GM12892 (cell line): ENCODE data around the gene SDHC.
"Not testable (repeated sequence)": the region's sequence is repeated elsewhere in the genome, so short reads cannot be mapped to it uniquely, and the experiment has no call there.

Source experiments
- DNase-seq: peaks from one replicate; pipeline ENCODE4 v3.0.0; 2011; ENCODE audit not compliant: insufficient read length
- FAIRE-seq: peaks from 2 replicates; lab custom pipeline; 2011; peaks lifted over from hg19 to GRCh38; lab: Jason Lieb, UNC
- POLR2A ChIP-seq: IDR thresholded peaks from 2 replicates; pipeline ENCODE4 v1.6.1; 2011; ENCODE audit warnings: low read depth, low read length, control low read depth
- POLR2AphosphoS5 ChIP-seq: IDR thresholded peaks from 2 replicates; pipeline ENCODE4 v1.6.1; 2011; ENCODE audit warnings: low read depth, low read length, control low read depth
- TAF1 ChIP-seq: IDR thresholded peaks from 2 replicates; pipeline ENCODE4 v1.6.1; 2011; ENCODE audit warnings: low read depth, mild to moderate bottlenecking, control low read depth, low read length, borderline replicate concordance

SDHC gene

GRCh38 chr1:161373442-161373841 is 59.3 kb downstream of the SDHC start:
- FAIRE-seq (no peak), DNase-seq (no peak)
- TF ChIP-seq POLR2AphosphoS5 (no peak), POLR2A (no peak), TAF1 (no peak)

- no peak for DNase-seq
- no peak for FAIRE-seq
- no peak for TF ChIP-seq POLR2AphosphoS5
- TF ChIP-seq POLR2A, result no peak
Measured at GRCh38 chr1:161374373-161374772, 60.2 kb downstream of the SDHC start.

- TF ChIP-seq POLR2A, result no peak
- TF ChIP-seq TAF1, result no peak
- no peak for TF ChIP-seq POLR2AphosphoS5
- no peak for DNase-seq
Measured at GRCh38 chr1:161378014-161378413, 63.8 kb downstream of the SDHC start.

GRCh38 chr1:161379071-161379470 is 64.9 kb downstream of the SDHC start:
- FAIRE-seq (no peak), DNase-seq (no peak)
- TF ChIP-seq TAF1 (no peak), POLR2AphosphoS5 (no peak), POLR2A (no peak)

More at GRCh38 chr1:161378014-161378413, 63.8 kb downstream of the SDHC start:
- FAIRE-seq, result no peak

GRCh38 chr1:161381707-161382106 is 67.5 kb downstream of the SDHC start:
- no peak for DNase-seq
- TF ChIP-seq TAF1 (no peak), POLR2A (no peak), POLR2AphosphoS5 (no peak)
- FAIRE-seq, result no peak

- DNase-seq, result no peak
- FAIRE-seq, result peak; percentile 83
- TF ChIP-seq POLR2A, result no peak
- TF ChIP-seq POLR2AphosphoS5, result no peak
- TF ChIP-seq TAF1, result no peak
Measured at GRCh38 chr1:161382214-161383019, 68.2 kb downstream of the SDHC start.

- no peak for TF ChIP-seq POLR2A
- TF ChIP-seq TAF1, result no peak
- TF ChIP-seq POLR2AphosphoS5, result no peak
- FAIRE-seq (no peak), DNase-seq (no peak)
Measured at GRCh38 chr1:161388639-161389038, 74.5 kb downstream of the SDHC start.

GRCh38 chr1:161389158-161389557 is 75.0 kb downstream of the SDHC start:
- not testable (repeated sequence) for DNase-seq, FAIRE-seq

GRCh38 chr1:161389691-161390558 is 75.7 kb downstream of the SDHC start:
- FAIRE-seq (peak; percentile 98), DNase-seq (peak; percentile 80)
- TF ChIP-seq POLR2A, result peak; percentile 66; the same call in 1 of the 2 replicates
- TF ChIP-seq POLR2AphosphoS5, result peak; percentile 72; the same call in 1 of the 2 replicates
- no peak; the same call in 1 of the 2 replicates for TF ChIP-seq TAF1

- TF ChIP-seq POLR2AphosphoS5 (no peak), TAF1 (no peak), POLR2A (no peak)
- FAIRE-seq, result no peak
- DNase-seq, result no peak
Measured at GRCh38 chr1:161390559-161390858, 76.3 kb downstream of the SDHC start.

- FAIRE-seq, DNase-seq: not testable (repeated sequence)
Measured at GRCh38 chr1:161391136-161391535, 77.0 kb downstream of the SDHC start.

- FAIRE-seq (no peak), DNase-seq (no peak)
- TF ChIP-seq POLR2AphosphoS5 (no peak), POLR2A (no peak), TAF1 (no peak)
Measured at GRCh38 chr1:161391611-161392010, 77.4 kb downstream of the SDHC start.

GRCh38 chr1:161393151-161393550 is 79.0 kb downstream of the SDHC start:
- TF ChIP-seq TAF1, result no peak
- no peak for TF ChIP-seq POLR2AphosphoS5
- no peak for TF ChIP-seq POLR2A
- FAIRE-seq (no peak), DNase-seq (no peak)

- not testable (repeated sequence) for DNase-seq
Measured at GRCh38 chr1:161397038-161397437, 82.9 kb downstream of the SDHC start.

More at GRCh38 chr1:161397038-161397437, 82.9 kb downstream of the SDHC start:
- not testable (repeated sequence) for FAIRE-seq
